Stimulated activated CD8-positive, alpha-beta memory T cell treated with anti-CD3 and anti-CD28 coated beads, Interleukin-12 subunit alpha, Interleukin-12 subunit beta, amount 100 ng/mL, for 4 hours (primary cell): ENCODE results near the gene TNFRSF25.
"Not testable (repeated sequence)": the region's sequence is repeated elsewhere in the genome, so short reads cannot be mapped to it uniquely, and the experiment has no call there.

Source experiments
- DNase-seq: peaks from one replicate; pipeline ENCODE4 v3.0.0-alpha.2; 2020; ENCODE audit warnings: low read depth

TNFRSF25 gene

GRCh38 chr1:6431645-6432579 lies 34.1 kb downstream of the TNFRSF25 start:
- DNase-seq: not testable (repeated sequence)

GRCh38 chr1:6429660-6430411 lies 36.1 kb downstream of the TNFRSF25 start:
- DNase-seq: not testable (repeated sequence)

GRCh38 chr1:6428453-6428852 lies 37.5 kb downstream of the TNFRSF25 start:
- not testable (repeated sequence) for DNase-seq

- DNase-seq: no peak
These were observed 38.3 kb downstream of the TNFRSF25 start for GRCh38 chr1:6427441-6428390.

GRCh38 chr1:6426972-6427350 lies 39.0 kb downstream of the TNFRSF25 start:
- DNase-seq: no peak

- DNase-seq: no peak
These were observed 39.5 kb downstream of the TNFRSF25 start for GRCh38 chr1:6426277-6426971.

GRCh38 chr1:6425658-6426057 lies 40.3 kb downstream of the TNFRSF25 start:
- no peak for DNase-seq

GRCh38 chr1:6424619-6425593 lies 41.1 kb downstream of the TNFRSF25 start, which contains the start of gene ESPN:
ESPN (plus strand) TSS chr1:6424776; CDS start chr1:6424956, 180 bp downstream.
- DNase-seq: no peak

GRCh38 chr1:6424000-6424565 lies 41.9 kb downstream of the TNFRSF25 start:
- DNase-seq: no peak

GRCh38 chr1:6423321-6423999 lies 42.5 kb downstream of the TNFRSF25 start:
- peak; percentile 53 for DNase-seq

GRCh38 chr1:6421266-6421665 lies 44.7 kb downstream of the TNFRSF25 start:
- DNase-seq: no peak

GRCh38 chr1:6420454-6421042 lies 45.4 kb downstream of the TNFRSF25 start:
- no peak for DNase-seq

GRCh38 chr1:6419804-6420453 lies 46.0 kb downstream of the TNFRSF25 start, which contains the start of gene HES2:
HES2 (minus strand) TSS chr1:6419919; CDS start chr1:6419820, 99 bp downstream.
- no peak for DNase-seq

GRCh38 chr1:6419397-6419803 lies 46.6 kb downstream of the TNFRSF25 start:
- DNase-seq: no peak

- no peak for DNase-seq
These were observed 47.1 kb downstream of the TNFRSF25 start for GRCh38 chr1:6418668-6419396.

GRCh38 chr1:6417961-6418667 lies 47.9 kb downstream of the TNFRSF25 start:
- no peak for DNase-seq

- no peak for DNase-seq
These were observed 49.1 kb downstream of the TNFRSF25 start for GRCh38 chr1:6416906-6417305.
